ENCODE results near the gene CHAD. TPM values are rescaled to one million over a fixed set of nuclear protein-coding genes. Genes with fewer than 3 reads are reported as not detected.

CHAD gene
- total RNA-seq, 2 donors from 2014 or later: not detected

Other genes starting within 250 kb of the CHAD start
- under 1 TPM in 1 of 2 donors, not detected in 1; 0.39 TPM for gene TMEM92, start 194.4 kb downstream of the CHAD start, total RNA-seq
- 10 to 100 TPM; 31.5 to 32.7 TPM for gene XYLT2, start 122.8 kb downstream of the CHAD start, total RNA-seq
- 10 to 100 TPM; 63.6 to 91.4 TPM for gene MRPL27, start 95.7 kb downstream of the CHAD start, total RNA-seq
- gene EME1, start 95.7 kb downstream of the CHAD start, total RNA-seq: 100 to 1,000 TPM in 1 of 2 donors, 10 to 100 TPM in 1; 45.9 to 101 TPM
- gene LRRC59, start 71.4 kb downstream of the CHAD start, total RNA-seq: 10 to 100 TPM; 40.3 to 66.7 TPM
- gene ACSF2, start 42.7 kb downstream of the CHAD start, total RNA-seq: 10 to 100 TPM; 23.6 to 27.3 TPM
- 10 to 100 TPM; 24.4 to 51.0 TPM for gene RSAD1, start 10.0 kb upstream of the CHAD start, total RNA-seq
- 1 to 10 TPM in 1 of 2 donors, under 1 TPM in 1; 0.30 to 1.6 TPM for gene MYCBPAP, start 39.6 kb upstream of the CHAD start, total RNA-seq
- gene EPN3, start 63.9 kb upstream of the CHAD start, total RNA-seq: not detected
- 10 to 100 TPM; 11.4 to 18.6 TPM for gene SPATA20, start 78.3 kb upstream of the CHAD start, total RNA-seq
- under 1 TPM in 1 of 2 donors, not detected in 1; 0.14 TPM for gene CACNA1G, start 91.8 kb upstream of the CHAD start, total RNA-seq
- gene ABCC3, start 166.0 kb upstream of the CHAD start, total RNA-seq: not detected
- gene ANKRD40, start 239.0 kb upstream of the CHAD start, total RNA-seq: 10 to 100 TPM in 1 of 2 donors, 1 to 10 TPM in 1; 9.2 to 25.6 TPM